Activated CD4-positive, CD25-positive, alpha-beta regulatory T cell treated with anti-CD3 and anti-CD28 coated beads, Interleukin-2, amount 50 U/mL, for 16 hours (primary cell): Measurements from ENCODE around the gene TMEM120A.

ENCODE experiments used
- DNase-seq: peaks from one replicate; pipeline ENCODE4 v3.0.0-alpha.2; 2020; ENCODE audit warnings: low read depth, low spot score

The TMEM120A gene

DNA sequence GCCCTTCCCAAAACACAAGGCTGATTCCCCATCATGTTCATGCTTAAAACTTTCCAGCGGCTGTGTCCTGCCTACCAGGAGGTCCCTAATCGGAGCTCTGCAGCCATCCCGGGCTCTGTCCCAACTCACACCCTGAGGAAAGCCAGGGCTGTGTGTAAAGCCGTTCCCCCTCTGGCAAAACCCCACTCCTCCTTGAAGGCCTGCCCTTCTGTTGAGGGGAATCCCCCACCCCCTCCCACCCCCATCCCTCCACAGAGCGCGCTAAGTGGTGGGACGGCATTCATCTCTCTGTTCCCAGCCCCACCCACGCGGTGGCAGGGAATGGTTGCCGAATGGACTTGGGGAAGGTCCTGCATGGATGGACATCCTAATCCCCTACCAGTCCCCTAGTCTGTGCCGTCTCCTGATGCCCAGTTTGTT, 667 bp upstream of the TMEM120A start:
- no peak for DNase-seq

DNA sequence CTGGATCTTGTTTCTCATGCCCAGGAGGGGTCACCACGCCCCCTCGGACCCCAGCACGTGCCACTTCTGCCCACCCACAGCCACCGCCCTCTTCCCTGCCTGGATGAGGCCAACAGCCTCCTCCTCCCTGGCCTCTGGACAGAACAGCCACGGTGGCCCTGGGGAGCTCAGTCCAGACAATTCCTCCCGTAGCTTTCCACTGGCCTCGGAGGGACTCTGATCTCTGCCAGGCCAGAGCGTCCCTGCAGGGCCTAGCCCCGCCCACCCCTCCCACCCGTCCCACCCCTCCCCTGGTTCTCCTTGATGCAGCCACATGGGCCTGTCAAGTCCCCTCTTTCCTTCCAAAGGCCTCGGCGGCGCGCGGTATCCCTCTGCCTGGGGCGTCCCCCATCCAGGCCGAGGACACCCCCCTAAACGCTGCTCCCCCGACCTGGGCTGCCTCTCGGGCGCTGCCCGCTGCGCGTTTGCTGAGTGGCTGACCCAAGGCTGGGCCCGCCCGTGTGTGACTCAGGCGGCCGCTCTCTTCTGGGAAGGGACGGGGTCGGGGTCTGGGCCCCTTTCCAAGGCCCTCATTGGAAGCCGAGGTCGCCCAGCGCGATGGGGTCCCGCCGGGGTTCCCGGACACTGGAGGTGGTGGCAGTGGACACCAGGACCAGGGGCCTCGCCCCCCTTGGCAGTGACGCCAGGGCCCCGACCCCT, 557 bp downstream of the TMEM120A start:
- DNase-seq: no peak

DNA sequence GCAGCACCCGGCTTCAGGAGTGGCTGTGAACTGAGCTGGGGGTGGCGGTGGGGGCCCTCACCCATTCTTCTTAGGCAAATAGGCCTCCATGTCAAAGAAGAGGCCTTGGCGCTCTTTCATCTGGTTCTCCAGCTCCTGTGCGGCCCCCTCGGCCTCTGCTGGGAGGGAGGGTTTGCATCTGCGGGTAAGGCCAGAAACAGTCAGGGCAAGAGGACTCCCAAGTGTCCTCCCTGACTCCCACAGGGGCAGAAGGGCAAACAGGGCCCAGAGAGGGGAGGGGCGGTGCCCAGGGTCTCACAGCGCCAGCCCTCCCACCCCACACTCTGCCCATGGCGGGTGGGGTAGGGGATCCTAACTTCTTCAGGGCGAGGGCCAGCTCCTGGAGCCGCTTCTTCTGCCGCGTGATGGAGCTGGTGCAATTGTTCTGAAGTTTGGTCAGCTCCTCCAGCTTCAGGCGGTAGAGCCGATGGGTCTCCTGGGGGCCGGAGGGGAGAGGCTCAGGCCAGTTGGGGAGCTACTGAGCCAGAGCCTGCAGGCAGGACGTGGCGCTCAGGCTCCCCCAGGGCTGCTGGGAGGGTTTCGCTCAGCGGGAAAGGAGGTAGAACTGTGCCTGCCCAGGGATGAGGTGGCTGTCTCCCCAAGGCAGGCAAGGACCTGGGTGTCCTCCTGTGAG, 2.2 kb downstream of the TMEM120A start:
- no peak for DNase-seq

DNA sequence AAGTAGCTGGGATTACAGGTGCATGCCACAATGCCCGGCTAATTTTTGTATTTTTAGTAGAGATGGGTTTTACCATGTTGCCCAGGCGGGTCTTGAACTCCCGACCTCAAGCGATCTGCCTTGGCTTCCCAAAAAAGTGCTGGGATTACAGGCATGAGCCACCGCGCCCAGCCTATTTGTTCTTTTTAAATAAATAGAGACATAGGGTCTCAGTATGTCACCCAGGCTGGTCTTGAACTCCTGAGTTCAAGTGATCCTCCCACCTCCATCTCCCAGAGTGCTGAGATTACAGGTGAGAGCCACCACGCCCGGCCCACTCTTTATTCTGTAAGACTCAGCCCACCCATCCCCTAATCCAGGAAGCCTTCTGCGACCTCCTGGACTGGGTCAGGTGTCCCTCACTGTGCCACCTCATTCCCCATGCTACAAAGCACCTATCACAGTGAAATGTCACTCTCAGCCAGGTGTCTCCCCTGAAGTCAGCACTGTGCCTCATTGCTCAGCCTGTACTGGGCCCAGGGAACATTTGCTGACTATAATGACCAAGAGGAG, 2.8 kb downstream of the TMEM120A start:
- no peak for DNase-seq

DNA sequence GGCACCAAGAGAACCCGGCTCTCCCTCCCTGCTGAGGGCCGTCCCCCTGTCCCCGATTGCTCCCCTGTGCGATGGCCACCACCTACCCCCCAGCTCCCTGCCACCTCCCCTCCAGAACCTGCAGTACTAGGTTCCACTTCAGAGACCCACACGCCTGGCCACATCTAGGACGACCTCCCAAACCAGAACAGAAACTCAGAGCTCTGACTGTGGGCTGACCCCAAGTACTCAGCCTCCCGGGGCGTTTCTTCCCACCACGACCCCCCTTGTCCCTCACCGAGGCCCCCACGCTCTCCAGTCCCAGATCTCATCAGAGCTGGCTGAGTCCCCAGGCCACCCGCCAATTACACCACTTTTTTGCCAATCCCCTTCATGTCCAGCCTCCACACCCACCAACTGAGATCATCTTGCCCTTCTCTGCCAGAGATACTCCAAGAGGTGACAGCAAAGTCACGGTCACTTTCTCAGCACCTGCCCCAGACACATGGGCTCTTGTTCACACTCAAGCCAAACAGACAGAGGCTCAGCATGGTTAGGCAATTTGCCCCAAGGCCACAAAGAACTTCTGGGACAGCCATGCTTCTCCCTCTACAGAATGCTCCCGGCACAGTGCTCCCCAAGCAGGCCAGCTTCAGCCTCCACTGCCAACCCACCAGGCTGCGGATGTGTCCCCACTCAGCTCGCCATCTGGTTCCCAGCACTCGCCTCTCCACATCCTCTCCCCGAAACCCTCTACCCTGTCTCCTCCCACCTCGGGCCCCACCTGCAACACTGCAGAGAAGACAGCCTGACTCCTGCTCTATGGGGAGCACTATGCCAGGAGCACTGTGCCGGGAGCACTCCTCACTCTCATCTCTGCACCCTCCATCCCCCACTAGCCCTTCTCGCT, 4.7 kb downstream of the TMEM120A start:
- no peak for DNase-seq

DNA sequence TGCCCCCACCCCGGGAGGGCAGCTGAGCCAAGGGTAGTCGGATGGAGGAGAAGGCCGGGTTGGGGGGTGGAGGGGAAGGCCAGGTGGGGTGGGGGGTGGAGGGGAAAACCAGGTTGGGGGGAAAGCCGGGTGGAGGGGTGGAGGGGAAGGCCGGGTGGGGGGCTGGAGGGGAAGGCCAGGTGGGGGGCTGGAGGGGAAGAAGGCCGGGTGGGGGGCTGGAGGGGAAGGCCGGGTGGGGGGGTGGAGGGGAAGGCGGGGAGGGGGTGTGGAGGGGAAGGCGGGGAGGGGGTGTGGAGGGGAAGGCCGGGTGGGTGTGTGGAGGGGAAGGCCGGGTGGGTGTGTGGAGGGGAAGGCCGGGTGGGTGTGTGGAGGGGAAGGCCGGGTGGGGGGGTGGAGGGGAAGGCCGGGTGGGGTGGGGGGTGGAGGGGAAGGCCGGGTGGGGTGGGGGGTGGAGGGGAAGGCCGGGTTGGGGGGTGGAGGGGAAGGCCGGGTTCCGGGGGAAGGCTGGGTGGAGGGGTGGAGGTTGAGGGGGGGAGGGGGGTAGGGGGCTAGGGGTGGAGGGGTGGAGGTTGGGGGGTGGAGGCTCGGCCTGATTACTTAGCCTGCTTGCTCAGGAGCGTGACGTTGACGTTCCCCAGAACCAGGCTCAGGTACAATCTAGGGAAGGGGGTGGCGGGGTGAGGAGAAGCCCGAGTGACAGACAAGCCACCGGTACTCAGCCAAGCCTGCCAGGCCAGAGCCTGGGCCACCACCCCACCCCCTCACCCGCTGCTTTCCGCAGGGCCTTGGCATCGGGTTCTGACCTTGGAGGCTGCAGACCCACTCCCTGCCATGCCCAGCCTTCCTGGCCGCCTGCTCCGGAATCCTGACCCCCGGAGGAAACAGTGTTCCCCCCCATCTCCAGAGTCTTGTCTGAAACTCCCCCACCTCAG, 5.6 kb downstream of the TMEM120A start:
- DNase-seq: no peak

DNA sequence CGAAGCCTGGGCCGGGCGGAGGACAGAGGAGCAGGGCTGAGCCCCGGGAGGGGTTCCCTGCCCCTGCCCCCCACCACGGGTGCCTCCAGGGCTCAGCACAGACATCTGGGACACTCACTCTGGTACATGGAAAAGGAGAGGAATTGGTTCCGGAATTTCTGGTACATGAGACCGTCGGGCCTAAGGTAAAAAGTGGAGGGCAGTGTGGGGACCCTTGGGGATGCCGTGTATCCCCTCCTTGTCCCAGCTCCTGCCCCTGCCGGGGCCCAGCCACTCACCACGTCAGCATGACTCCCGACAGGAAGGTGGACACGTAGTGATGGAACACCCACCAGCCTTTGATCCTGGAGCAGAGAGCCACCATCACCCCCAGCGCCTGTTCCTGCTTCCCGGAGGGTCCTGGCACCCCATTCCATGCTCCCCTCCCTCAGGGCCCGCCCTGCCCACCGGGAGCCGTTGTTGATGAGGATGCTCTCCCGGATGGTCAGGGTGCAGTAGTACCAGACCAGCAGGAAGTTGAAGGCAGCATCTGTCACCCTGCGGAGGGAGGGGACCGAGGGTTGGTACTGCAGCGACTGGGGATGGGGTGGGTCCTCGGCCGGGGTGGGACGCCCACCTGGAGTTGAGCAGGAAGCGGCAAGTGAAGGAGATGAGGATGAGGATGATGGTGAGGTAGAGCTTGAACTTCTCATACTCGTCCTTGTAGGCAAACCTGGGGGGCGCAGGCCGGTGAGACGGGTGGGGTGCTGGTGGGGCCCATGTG, 6.4 kb downstream of the TMEM120A start:
- no peak for DNase-seq

DNA sequence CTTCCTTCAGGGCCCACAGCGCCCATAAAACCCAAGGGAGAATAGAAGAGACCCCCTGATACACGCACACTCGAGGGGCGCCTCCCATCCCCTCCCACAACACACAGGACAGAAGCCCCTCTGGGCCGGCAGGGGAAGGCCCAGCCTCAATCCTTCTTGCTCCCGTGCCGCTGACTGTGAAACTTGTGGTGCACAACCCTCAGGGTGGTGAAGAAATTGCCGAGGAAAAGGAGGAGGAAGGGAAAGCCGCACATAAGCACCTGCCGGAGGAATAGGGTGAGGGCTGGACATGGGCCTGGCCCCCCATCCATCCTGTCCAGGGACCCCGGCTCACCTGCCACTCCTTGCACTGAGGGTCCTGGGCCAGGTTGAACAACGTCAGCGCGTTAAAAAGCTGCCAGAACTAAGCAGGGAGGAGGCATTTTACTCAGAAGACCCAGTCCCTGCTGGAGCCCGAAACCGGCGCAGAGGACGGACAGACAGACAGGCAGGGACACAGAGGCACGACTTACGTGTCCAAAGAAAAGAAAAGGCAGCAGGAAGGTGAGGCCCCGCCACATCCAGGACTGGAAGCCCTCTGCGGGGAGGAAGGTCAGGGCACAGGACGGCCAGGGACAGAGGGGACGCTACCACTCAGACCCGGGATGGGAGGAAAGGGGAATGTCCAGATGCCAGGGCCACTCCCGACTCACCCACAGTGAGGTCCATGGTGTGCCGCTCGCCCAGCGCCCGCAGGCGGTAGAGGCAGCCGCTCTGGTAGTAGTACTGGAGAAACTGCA, 7.2 kb downstream of the TMEM120A start:
- DNase-seq: no peak

DNA sequence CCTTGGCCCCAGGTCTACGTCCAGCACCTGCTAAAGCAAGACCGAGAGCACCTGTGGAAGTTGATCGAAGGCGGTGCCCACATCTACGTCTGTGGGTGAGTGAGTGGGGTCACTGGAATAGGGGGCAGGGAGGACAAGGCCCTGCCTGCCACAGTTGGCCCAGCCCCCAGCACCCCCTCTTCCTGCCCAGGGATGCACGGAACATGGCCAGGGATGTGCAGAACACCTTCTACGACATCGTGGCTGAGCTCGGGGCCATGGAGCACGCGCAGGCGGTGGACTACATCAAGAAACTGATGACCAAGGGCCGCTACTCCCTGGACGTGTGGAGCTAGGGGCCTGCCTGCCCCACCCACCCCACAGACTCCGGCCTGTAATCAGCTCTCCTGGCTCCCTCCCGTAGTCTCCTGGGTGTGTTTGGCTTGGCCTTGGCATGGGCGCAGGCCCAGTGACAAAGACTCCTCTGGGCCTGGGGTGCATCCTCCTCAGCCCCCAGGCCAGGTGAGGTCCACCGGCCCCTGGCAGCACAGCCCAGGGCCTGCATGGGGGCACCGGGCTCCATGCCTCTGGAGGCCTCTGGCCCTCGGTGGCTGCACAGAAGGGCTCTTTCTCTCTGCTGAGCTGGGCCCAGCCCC, 8.1 kb downstream of the TMEM120A start:
- no peak for DNase-seq

DNA sequence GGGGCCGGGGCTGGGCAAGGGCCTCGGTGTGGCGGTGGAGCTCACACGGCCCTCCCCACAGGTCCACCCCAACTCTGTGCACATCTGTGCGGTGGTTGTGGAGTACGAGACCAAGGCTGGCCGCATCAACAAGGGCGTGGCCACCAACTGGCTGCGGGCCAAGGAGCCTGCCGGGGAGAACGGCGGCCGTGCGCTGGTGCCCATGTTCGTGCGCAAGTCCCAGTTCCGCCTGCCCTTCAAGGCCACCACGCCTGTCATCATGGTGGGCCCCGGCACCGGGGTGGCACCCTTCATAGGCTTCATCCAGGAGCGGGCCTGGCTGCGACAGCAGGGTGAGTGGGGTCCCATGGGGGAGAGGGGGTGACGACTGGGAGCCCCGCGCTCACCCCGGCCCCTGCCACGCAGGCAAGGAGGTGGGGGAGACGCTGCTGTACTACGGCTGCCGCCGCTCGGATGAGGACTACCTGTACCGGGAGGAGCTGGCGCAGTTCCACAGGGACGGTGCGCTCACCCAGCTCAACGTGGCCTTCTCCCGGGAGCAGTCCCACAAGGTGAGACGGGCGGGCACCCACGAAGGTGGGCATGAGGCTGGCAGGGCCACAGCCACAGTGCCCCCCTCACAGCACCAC, 8.8 kb downstream of the TMEM120A start:
- DNase-seq: no peak

DNA sequence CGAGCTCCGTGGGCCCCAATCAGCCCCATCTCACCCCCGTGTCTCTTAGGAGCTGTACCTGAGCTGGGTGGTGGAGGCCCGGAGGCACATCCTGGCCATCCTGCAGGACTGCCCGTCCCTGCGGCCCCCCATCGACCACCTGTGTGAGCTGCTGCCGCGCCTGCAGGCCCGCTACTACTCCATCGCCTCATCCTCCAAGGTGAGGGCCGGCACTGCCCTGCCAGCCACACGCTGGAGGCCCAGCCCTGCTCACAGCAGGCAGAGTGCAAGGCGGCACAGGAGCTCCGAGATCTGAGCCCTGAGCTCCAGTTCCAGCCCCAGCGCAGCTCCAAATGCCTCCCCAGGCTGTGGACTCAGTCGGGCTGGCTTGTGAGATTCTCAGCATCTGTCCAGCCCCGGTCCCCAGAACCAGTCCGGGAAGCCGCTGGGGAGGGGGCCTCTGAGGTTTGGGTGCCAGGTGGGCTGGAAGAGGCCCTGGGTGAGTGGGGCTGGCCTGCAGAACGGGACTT, 9.3 kb downstream of the TMEM120A start:
- DNase-seq: no peak

DNA sequence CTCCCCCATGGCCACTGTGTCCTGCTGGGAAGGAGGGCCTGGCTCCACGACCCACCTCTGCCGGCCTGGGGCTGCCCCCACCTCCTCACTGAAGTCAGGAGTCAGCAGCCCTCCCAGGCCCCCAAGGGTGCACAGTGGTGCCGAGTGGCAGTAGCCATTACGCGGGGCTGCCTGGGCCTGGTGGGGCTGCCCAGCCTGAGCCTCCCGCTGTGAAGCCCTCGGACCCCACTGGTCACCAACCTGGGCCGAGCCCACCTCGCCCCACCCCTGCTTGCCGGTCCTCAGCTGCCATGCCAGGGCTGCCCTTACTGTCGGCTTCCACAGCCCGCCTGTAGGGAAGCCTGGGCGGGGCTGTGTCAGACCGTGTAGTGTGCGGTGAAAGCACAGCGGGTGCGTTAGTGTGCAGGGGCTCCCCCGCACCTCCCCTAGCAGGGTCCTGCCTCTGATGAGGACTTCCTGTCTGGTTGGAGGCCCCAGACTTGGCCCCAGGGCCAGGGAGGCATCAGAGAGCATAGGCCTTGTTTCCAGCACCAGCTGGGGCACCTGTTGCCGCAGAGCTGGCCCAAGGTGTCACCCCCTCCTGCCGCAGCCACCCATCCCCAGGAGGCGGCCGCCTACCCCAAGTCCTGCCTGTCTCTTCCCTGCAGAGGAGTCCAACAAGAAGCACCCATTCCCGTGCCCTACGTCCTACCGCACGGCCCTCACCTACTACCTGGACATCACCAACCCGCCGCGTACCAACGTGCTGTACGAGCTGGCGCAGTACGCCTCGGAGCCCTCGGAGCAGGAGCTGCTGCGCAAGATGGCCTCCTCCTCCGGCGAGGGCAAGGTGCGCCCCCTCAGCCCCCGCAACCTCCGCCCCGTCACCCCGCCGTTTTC, 10.0 kb downstream of the TMEM120A start:
- no peak for DNase-seq

DNA sequence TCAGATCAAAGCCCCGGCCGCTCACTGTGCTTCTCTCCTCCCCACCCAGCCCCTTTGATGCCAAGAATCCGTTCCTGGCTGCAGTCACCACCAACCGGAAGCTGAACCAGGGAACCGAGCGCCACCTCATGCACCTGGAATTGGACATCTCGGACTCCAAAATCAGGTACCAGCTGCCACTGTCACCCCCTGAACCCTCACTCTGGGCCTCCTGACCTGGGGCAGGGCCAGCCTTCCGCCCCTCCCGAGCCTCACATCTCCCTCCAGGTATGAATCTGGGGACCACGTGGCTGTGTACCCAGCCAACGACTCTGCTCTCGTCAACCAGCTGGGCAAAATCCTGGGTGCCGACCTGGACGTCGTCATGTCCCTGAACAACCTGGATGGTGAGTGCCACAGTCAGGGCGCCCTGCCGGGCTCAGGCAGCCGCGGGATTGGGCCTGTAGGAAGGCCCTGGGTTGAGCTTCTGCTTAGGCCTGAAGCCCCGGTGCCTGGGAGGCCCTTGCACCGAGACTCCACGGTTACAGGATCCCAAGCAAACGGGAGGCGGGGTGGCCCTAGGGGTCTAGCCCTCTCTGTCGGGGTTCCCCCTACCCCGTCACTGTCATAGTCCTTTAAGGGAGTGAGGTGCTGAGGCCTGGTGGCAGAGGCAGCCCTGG, 10.8 kb downstream of the TMEM120A start:
- no peak for DNase-seq

DNA sequence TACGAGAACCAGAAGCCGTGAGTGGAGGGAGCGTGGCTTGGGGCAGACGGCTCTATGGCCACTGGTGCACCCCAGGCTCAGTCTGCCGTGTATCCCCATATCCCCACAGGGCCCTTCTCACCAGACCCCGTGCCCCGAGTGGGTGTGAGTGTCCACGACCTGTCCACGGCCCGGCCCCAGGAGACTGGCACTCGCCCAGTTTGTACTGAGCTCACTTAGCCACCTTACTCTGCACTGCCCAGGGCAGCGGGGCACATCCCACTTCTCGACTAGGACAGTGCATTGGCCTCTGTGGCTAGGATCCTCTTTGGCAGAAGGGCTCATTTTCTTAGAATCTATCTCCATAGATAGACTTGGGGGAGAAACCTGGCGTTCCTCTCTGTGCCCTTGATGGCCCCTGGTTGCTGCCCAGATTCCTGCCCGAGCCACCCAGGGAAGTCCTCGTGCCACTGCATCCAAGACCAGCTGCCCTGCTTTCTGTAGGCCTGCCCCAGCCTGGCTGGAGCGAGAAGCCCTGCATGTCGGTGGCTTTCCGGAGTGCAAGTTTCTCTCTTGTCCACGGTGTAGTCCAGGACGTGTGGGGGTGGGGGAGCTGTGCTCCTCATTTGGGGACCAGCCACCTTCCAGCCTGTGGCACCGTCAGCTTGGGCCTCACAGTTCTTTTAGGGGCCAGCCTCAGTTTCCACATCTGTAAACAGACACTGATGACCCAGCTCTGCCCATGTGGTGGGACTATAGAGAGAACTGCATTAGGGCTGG, 11.9 kb downstream of the TMEM120A start:
- DNase-seq: no peak

DNA sequence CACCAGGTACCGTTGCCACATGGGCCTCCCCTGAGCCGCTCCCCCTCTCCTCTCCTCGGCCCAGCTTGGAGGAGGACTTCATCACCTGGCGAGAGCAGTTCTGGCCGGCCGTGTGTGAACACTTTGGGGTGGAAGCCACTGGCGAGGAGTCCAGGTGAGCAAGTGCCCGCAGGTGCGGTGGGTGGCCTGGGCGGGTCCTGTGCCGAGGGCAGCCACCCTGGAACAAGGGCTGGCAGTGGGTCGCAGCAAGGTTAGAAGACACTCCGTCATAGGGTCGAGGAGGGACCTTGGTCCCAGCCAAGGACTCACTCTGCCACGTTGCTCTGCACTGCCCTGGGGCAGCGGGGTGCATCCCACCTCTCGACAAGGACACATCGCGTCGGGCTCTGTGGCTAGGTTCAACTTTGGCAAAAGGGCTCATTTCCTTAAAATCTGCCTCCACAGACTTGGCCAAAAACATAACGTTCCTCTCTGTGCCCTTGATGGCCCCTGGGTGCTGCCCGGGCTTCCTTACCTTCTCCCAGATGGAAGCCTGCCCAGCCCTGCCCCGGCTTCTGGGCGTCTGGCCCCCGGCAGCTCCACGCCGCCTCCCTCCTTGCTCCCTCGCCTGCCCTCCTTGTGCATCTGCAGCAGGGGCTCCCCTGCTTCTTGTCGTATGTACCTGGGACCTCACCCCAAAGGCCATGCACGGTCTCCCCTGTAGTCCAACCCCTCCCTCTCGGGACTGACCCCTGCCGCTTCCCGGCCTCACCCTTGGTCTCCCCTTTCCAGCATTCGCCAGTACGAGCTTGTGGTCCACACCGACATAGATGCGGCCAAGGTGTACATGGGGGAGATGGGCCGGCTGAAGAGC, 12.7 kb downstream of the TMEM120A start:
- DNase-seq: no peak
